Stomach smooth muscle (tissue), 2 donors: ENCODE measurements around the gene AJAP1.

Source experiments
- H3K27ac ChIP-seq: one replicate; pipeline ENCODE4 v1.7.0; 2013; ENCODE audit warnings: mild to moderate bottlenecking, low read length, inconsistent platforms
- H3K27me3 ChIP-seq, 2 donors: one replicate each; pipeline ENCODE4 v1.7.0; 2013; ENCODE audit warnings: low read length in 2 of 2; ENCODE audit not compliant: insufficient read depth in 2 of 2, control insufficient read depth in 1 of 2
- H3K36me3 ChIP-seq, 2 donors: one replicate each; pipeline ENCODE4 v1.7.0; 2013; ENCODE audit warnings: low read length in 2 of 2; ENCODE audit not compliant: control insufficient read depth in 2 of 2, insufficient read depth in 2 of 2
- H3K4me1 ChIP-seq: one replicate; pipeline ENCODE4 v1.7.0; 2013; ENCODE audit warnings: low read length; ENCODE audit not compliant: control insufficient read depth, insufficient read depth
- H3K4me3 ChIP-seq, 2 donors: one replicate each; pipeline ENCODE4 v1.7.0; 2013; ENCODE audit warnings: low read length in 2 of 2
- H3K9ac ChIP-seq, 2 donors: one replicate each; pipeline ENCODE4 v1.7.0; 2013; ENCODE audit warnings: low read length in 2 of 2, mild to moderate bottlenecking in 1 of 2
- H3K9me3 ChIP-seq, 2 donors: one replicate each; pipeline ENCODE4 v1.7.0; 2013; ENCODE audit warnings: low read length in 2 of 2; ENCODE audit not compliant: control insufficient read depth in 2 of 2
- donor health status: healthy.
- donor health status: Pancreatic carcinoma.

AJAP1 gene

GRCh38 chr1:4792565-4792964 is 138.2 kb downstream of the AJAP1 start:
- H3K9me3 ChIP-seq: no peaks in the 10 kb centered on the region
- H3K27me3 ChIP-seq: peaks cover 0 to 4% of the 10 kb centered on the region in 2 donors
- H3K36me3 ChIP-seq: no peaks in the 10 kb centered on the region
- H3K4me1 ChIP-seq: peaks cover 2% of the 10 kb centered on the region
- H3K4me3 ChIP-seq: no peak overlapping the region
- no peak overlapping the region for H3K27ac ChIP-seq
- no peak overlapping the region for H3K9ac ChIP-seq

DNA sequence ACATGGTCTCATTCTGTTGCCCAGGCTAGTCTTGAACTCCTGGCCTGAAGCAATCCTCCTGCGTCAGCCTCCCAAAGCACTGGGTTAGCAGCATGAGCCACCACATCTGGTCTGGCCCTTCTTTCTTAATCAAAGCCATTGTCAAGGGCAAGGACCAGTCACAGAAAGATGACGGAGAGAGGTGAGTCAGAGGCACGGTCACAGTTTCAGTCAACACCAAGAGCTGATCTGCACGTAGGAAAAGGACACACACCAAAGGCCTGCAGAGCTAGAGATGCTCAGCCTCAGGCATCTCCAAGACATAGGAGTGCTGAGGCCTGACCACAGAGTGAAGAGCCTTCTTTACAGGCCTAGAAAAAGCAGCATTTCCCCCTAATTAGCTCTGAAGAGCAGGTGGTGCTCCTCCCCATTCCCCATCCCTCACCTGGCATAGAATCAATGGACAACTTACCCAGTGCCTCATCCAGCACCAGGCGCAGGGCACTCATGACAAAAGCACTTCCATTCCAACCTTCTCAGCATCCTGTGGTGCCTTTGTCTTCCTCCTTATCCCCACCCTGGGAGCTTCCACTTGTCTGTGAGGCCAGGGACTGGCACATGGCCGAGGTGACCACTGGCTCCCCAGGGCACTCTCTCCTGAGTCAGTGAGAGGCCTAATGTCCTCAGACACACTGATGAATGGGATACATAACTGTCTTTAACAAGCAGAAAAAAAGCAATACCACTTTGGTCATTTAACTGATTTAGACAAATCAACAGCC is 139.8 kb downstream of the AJAP1 start:
- Histone ChIP-seq H3K4me3 (no peak overlapping the region), H3K36me3 (no peaks in the 10 kb centered on the region), H3K27me3 (peaks cover 0 to 5% of the 10 kb centered on the region in 2 donors), H3K9me3 (no peaks in the 10 kb centered on the region), H3K9ac (no peak overlapping the region), H3K4me1 (peaks cover 2% of the 10 kb centered on the region), H3K27ac (no peak overlapping the region)

GRCh38 chr1:4796161-4797015 is 142.0 kb downstream of the AJAP1 start:
- Histone ChIP-seq H3K27ac (no peak overlapping the region), H3K36me3 (no peaks in the 10 kb centered on the region), H3K27me3 (peaks cover 0 to 6% of the 10 kb centered on the region in 2 donors), H3K4me3 (no peak overlapping the region), H3K4me1 (peaks cover 5% of the 10 kb centered on the region), H3K9ac (no peak overlapping the region), H3K9me3 (no peaks in the 10 kb centered on the region)

DNA sequence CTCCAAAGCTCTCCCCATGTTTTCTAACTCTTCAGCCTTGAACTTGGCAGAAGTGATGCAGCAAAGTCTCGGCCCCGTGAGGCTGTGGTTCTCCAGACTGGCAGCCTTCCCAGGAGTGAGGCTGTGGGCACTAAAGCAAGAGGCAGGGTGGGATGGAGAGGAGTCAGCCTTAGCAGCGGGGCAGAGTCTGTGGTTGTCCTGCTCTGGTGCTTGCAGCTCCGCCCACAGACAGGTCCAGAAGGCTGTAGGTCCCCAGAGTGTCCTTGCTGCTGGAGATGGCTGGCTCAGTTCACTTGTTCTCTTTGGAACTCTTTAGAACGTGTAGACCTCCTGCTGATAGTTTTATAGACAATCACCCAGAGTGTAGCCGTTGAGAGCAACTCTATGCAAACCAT is 142.6 kb downstream of the AJAP1 start:
- no peak overlapping the region for H3K9ac ChIP-seq

DNA sequence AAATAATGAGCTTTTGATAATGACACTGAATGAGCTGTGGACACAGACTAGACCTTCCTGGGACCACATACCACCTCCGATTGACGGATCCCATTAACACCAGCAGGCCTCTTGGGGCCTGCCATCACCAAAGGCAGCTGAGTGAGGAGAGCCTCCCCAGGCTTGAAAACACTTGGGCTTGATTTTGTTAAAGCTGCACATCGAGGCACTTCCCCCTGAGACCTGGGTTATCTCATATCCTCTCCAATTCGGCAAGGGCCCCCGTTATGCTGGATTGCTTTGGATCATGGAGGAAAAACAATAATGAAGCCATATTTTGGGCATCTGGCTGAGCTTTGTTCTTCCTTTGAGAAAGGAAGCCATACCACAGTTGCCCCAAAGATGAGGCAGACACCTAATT is 143.0 kb downstream of the AJAP1 start:
- Histone ChIP-seq H3K4me3 (no peak overlapping the region), H3K4me1 (peaks cover 5% of the 10 kb centered on the region), H3K36me3 (no peaks in the 10 kb centered on the region), H3K27me3 (peaks cover 0 to 6% of the 10 kb centered on the region in 2 donors), H3K9me3 (peaks cover 0 to 3% of the 10 kb centered on the region in 2 donors), H3K9ac (no peak overlapping the region), H3K27ac (no peak overlapping the region)

More for the DNA sequence above, 142.6 kb downstream of the AJAP1 start:
- Histone ChIP-seq H3K9me3 (no peaks in the 10 kb centered on the region), H3K27me3 (peaks cover 0 to 6% of the 10 kb centered on the region in 2 donors), H3K36me3 (no peaks in the 10 kb centered on the region), H3K4me1 (peaks cover 5% of the 10 kb centered on the region), H3K27ac (no peak overlapping the region), H3K4me3 (no peak overlapping the region)

GRCh38 chr1:4801192-4801924 is 146.9 kb downstream of the AJAP1 start:
- peaks cover 0 to 9% of the 10 kb centered on the region in 2 donors for H3K27me3 ChIP-seq
- peaks cover 3% of the 10 kb centered on the region for H3K4me1 ChIP-seq
- no peak overlapping the region for H3K9ac ChIP-seq
- H3K27ac ChIP-seq: no peak overlapping the region
- no peaks in the 10 kb centered on the region for H3K36me3 ChIP-seq
- H3K4me3 ChIP-seq: no peak overlapping the region
- H3K9me3 ChIP-seq: peaks cover 0 to 10% of the 10 kb centered on the region in 2 donors

- H3K27me3 ChIP-seq: peaks cover 0 to 9% of the 10 kb centered on the region in 2 donors
- no peak overlapping the region for H3K9ac ChIP-seq
- H3K4me3 ChIP-seq: no peak overlapping the region
- H3K27ac ChIP-seq: no peak overlapping the region
- H3K4me1 ChIP-seq: peaks cover 3% of the 10 kb centered on the region
- no peaks in the 10 kb centered on the region for H3K36me3 ChIP-seq
- H3K9me3 ChIP-seq: peaks cover 0 to 11% of the 10 kb centered on the region in 2 donors
Measured at GRCh38 chr1:4802024-4802423, 147.6 kb downstream of the AJAP1 start.

- no peak overlapping the region for H3K4me3 ChIP-seq
- H3K4me1 ChIP-seq: peaks cover 3% of the 10 kb centered on the region
- no peaks in the 10 kb centered on the region for H3K36me3 ChIP-seq
- peaks cover 0 to 6% of the 10 kb centered on the region in 2 donors for H3K27me3 ChIP-seq
- peaks cover 0 to 11% of the 10 kb centered on the region in 2 donors for H3K9me3 ChIP-seq
- no peak overlapping the region for H3K9ac ChIP-seq
- no peak overlapping the region for H3K27ac ChIP-seq
Measured at GRCh38 chr1:4803335-4803734, 148.9 kb downstream of the AJAP1 start.

GRCh38 chr1:4805987-4806386 is 151.6 kb downstream of the AJAP1 start:
- Histone ChIP-seq H3K27ac (no peak overlapping the region), H3K27me3 (peaks cover 0 to 3% of the 10 kb centered on the region in 2 donors), H3K4me3 (no peak overlapping the region), H3K9me3 (peaks cover 0 to 11% of the 10 kb centered on the region in 2 donors), H3K36me3 (no peaks in the 10 kb centered on the region), H3K9ac (no peak overlapping the region), H3K4me1 (peaks cover under 1% of the 10 kb centered on the region)

GRCh38 chr1:4820543-4820942 is 166.1 kb downstream of the AJAP1 start:
- Histone ChIP-seq H3K27ac (no peak overlapping the region), H3K4me1 (no peaks in the 10 kb centered on the region), H3K4me3 (no peak overlapping the region), H3K36me3 (no peaks in the 10 kb centered on the region), H3K9ac (no peak overlapping the region), H3K9me3 (peaks cover 0 to 7% of the 10 kb centered on the region in 2 donors), H3K27me3 (peaks cover 0 to 3% of the 10 kb centered on the region in 2 donors)
